GM18868 (cell line): ENCODE results near the gene SLC43A3.

Experiments used
- ATAC-seq: cut with Tn5 transposase; IDR thresholded peaks from one replicate; pipeline ENCODE4 v1.9.1; 2021; ENCODE audit warnings: mild to moderate bottlenecking, moderate library complexity; ENCODE audit not compliant: unreplicated experiment

SLC43A3 gene

GRCh38 chr11:57430952-57431351 lies 4.0 kb upstream of the SLC43A3 start:
- ATAC-seq = no peak

GRCh38 chr11:57429946-57430345 lies 3.0 kb upstream of the SLC43A3 start:
- no peak for ATAC-seq

- no peak for ATAC-seq
These were observed 1.7 kb upstream of the SLC43A3 start for GRCh38 chr11:57428643-57429042.

- no peak for ATAC-seq
These were observed 784 bp upstream of the SLC43A3 start for GRCh38 chr11:57427727-57428082.

GRCh38 chr11:57426439-57426928 lies 437 bp downstream of the SLC43A3 start:
- ATAC-seq = no peak

GRCh38 chr11:57425565-57426438 lies 1.1 kb downstream of the SLC43A3 start:
- ATAC-seq = no peak

- peak; percentile 93 for ATAC-seq
These were observed 1.9 kb downstream of the SLC43A3 start for GRCh38 chr11:57424792-57425564.

GRCh38 chr11:57424137-57424791 lies 2.7 kb downstream of the SLC43A3 start:
- no peak for ATAC-seq

GRCh38 chr11:57422669-57423068 lies 4.3 kb downstream of the SLC43A3 start:
- no peak for ATAC-seq

GRCh38 chr11:57421805-57422204 lies 5.1 kb downstream of the SLC43A3 start:
- ATAC-seq = no peak

- ATAC-seq = no peak
These were observed 5.9 kb downstream of the SLC43A3 start for GRCh38 chr11:57421066-57421465.

- ATAC-seq = no peak
These were observed 7.8 kb downstream of the SLC43A3 start for GRCh38 chr11:57419146-57419545.

GRCh38 chr11:57418131-57418530 lies 8.8 kb downstream of the SLC43A3 start:
- no peak for ATAC-seq

GRCh38 chr11:57417056-57417455 lies 9.9 kb downstream of the SLC43A3 start:
- ATAC-seq = no peak

- no peak for ATAC-seq
These were observed 10.5 kb downstream of the SLC43A3 start for GRCh38 chr11:57416436-57416835.

- ATAC-seq = peak; percentile 70
These were observed 12.2 kb downstream of the SLC43A3 start for GRCh38 chr11:57414612-57415212.

- ATAC-seq = no peak
These were observed 13.2 kb downstream of the SLC43A3 start for GRCh38 chr11:57413681-57414080.

GRCh38 chr11:57410287-57410686 lies 16.6 kb downstream of the SLC43A3 start:
- no peak for ATAC-seq

GRCh38 chr11:57409321-57410100 lies 17.4 kb downstream of the SLC43A3 start:
- ATAC-seq = no peak

- no peak for ATAC-seq
These were observed 18.1 kb downstream of the SLC43A3 start for GRCh38 chr11:57408771-57409170.
